ENCODE data around the gene GSTO2. TPM values are rescaled to one million over a fixed set of nuclear protein-coding genes. Genes with fewer than 3 reads are reported as not detected.

Gene GSTO2
- total and polyA plus RNA-seq, 10 of the 15 experiments (the other 5 are each of a cell fraction or from before 2014, with no cell fraction given), result 0.16 to 0.86 (median 0.46) TPM

GRCh38 chr10:104268713-104269645 is at the start of gene GSTO2 (continued):
- TF ChIP-seq, protein P1, sequence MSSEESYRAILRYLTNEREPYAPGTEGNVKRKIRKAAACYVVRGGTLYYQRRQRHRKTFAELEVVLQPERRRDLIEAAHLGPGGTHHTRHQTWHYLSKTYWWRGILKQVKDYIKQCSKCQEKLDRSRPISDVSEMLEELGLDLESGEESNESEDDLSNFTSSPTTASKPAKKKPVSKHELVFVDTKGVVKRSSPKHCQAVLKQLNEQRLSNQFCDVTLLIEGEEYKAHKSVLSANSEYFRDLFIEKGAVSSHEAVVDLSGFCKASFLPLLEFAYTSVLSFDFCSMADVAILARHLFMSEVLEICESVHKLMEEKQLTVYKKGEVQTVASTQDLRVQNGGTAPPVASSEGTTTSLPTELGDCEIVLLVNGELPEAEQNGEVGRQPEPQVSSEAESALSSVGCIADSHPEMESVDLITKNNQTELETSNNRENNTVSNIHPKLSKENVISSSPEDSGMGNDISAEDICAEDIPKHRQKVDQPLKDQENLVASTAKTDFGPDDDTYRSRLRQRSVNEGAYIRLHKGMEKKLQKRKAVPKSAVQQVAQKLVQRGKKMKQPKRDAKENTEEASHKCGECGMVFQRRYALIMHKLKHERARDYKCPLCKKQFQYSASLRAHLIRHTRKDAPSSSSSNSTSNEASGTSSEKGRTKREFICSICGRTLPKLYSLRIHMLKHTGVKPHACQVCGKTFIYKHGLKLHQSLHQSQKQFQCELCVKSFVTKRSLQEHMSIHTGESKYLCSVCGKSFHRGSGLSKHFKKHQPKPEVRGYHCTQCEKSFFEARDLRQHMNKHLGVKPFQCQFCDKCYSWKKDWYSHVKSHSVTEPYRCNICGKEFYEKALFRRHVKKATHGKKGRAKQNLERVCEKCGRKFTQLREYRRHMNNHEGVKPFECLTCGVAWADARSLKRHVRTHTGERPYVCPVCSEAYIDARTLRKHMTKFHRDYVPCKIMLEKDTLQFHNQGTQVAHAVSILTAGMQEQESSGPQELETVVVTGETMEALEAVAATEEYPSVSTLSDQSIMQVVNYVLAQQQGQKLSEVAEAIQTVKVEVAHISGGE (CRISPR knock-in tag; IDR thresholded peaks at IDR 0.05), result peak; percentile 67
- TF ChIP-seq RB1 (IDR thresholded peaks at IDR 0.05; ENCODE audit: borderline replicate concordance), result peak; percentile 66; the same call in 1 of the 2 replicates
- TF ChIP-seq SMARCA5 (IDR thresholded peaks at IDR 0.05), result no peak; the same call in 1 of the 2 replicates
- TF ChIP-seq SMAD1 (IDR thresholded peaks at IDR 0.05; ENCODE audit: low read depth, partially characterized antibody), result no peak
- TF ChIP-seq TARDBP (IDR thresholded peaks at IDR 0.05; ENCODE audit: borderline replicate concordance), result 0 out of 2 replicates have a peak, but pooled peaks have one; percentile 24
- TF ChIP-seq SREBF1 (IDR thresholded peaks at IDR 0.05; ENCODE audit: low read length), result no peak
- TF ChIP-seq HDGF (IDR thresholded peaks at IDR 0.05), result no peak
- TF ChIP-seq TCF12 (IDR thresholded peaks at IDR 0.05; ENCODE audit: low read depth, low read length), result 0 out of 2 replicates have a peak, but pooled peaks have one; percentile 18
- peak; percentile 91 for TF ChIP-seq GABPA (IDR thresholded peaks at IDR 0.05; ENCODE audit: low read depth)
- TF ChIP-seq ETV6 (conservative IDR thresholded peaks at IDR 0.05 in 1 of 2, IDR thresholded peaks at IDR 0.05 in 1 of 2; ENCODE audit: borderline replicate concordance in 1 of 2, low read depth in 1 of 2), result no peak
- TF ChIP-seq ZNF384 (IDR thresholded peaks at IDR 0.05; ENCODE audit: borderline replicate concordance, low read depth, low read length), result no peak
- TF ChIP-seq STAT3 (IDR thresholded peaks at IDR 0.05; ENCODE audit: low read depth, low read length), result no peak
- TF ChIP-seq KDM1A (IDR thresholded peaks at IDR 0.05; ENCODE audit: borderline replicate concordance), result no peak
- TF ChIP-seq, protein P2, sequence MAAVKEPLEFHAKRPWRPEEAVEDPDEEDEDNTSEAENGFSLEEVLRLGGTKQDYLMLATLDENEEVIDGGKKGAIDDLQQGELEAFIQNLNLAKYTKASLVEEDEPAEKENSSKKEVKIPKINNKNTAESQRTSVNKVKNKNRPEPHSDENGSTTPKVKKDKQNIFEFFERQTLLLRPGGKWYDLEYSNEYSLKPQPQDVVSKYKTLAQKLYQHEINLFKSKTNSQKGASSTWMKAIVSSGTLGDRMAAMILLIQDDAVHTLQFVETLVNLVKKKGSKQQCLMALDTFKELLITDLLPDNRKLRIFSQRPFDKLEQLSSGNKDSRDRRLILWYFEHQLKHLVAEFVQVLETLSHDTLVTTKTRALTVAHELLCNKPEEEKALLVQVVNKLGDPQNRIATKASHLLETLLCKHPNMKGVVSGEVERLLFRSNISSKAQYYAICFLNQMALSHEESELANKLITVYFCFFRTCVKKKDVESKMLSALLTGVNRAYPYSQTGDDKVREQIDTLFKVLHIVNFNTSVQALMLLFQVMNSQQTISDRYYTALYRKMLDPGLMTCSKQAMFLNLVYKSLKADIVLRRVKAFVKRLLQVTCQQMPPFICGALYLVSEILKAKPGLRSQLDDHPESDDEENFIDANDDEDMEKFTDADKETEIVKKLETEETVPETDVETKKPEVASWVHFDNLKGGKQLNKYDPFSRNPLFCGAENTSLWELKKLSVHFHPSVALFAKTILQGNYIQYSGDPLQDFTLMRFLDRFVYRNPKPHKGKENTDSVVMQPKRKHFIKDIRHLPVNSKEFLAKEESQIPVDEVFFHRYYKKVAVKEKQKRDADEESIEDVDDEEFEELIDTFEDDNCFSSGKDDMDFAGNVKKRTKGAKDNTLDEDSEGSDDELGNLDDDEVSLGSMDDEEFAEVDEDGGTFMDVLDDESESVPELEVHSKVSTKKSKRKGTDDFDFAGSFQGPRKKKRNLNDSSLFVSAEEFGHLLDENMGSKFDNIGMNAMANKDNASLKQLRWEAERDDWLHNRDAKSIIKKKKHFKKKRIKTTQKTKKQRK (IDR thresholded peaks at IDR 0.05; ENCODE audit: low read depth, low read length), result peak; percentile 63
- TF ChIP-seq NFYA (IDR thresholded peaks at IDR 0.05; ENCODE audit: borderline replicate concordance, low read depth, low read length), result peak; percentile 23; the same call in 1 of the 2 replicates
- TF ChIP-seq RUNX3 (IDR thresholded peaks at IDR 0.05; ENCODE audit: low read length), result peak; percentile 85
- TF ChIP-seq ZNF24 (IDR thresholded peaks at IDR 0.05), result no peak
- no peak for TF ChIP-seq PAX8 (IDR thresholded peaks at IDR 0.05)
- TF ChIP-seq CHD4 (IDR thresholded peaks at IDR 0.05), result no peak

Data from GM12878 (cell line).